K562 treated with DMSO at 1 percent for 4 hours (cell line): ENCODE data around the gene FBXO36. TPM values are rescaled to one million over a fixed set of nuclear protein-coding genes. Genes with fewer than 3 reads are reported as not detected.

Source experiments
- total RNA-seq: library from RNA; unstranded; fragments of 300-600 nt; gene quantifications from 2 replicates; pipeline ENCODE4 v1.2.3, GENCODE V29; 2022; ENCODE audit not compliant: insufficient read depth

Gene FBXO36
- total RNA-seq: not detected in 2 replicates

DNA sequence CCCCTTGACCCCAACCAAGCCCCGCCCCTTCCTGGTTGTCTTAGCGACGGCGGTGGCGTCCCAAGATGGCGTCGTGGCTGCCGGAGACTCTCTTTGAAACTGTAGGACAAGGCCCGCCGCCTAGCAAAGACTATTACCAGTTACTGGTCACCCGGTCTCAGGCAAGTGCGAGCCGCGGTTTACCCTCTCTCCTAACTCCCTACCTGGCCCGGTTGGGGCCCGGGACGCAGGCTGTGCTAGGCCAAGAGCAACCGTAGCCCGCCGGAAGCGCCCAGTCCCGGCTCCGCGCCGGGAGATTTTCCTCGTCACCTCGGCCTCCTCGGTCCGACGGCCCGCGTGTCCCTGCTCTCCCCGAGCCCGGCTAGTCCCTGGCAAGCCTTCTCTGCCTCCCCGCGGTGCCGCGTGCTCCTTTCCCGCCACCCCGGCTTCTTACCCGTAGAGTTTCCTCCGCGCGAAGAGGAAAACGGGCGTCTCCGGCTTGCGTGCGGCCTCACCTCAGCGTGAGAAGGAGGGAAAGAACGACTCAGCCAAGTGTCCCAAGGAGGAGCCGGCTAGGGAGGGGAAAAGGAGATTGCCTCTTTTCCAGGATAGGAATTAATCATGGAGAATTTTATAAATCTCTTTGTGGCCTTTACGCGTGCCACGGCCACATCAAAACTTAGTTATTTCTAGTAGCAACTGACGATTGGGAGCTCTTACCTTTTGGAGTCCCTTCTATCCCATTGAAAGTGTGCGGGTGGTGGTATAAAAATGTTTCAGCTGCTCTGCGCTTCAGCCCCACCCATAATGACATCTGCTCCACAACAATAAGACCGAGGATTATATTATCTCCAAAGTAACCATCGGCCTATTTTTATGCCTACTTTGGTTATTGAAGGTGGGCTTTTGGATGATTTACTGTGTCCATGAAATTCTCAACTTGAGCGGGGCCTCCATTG is at the start of gene FBXO36:
Gene FBXO36, plus strand, starts transcription at position 55 of the 938 bp plus-strand sequence. Its CDS starts 11 bp downstream, at position 66.

GRCh38 chr2:229921892-229922448 is 333 bp upstream of the FBXO36 start, which contains the start of gene TRIP12:
TRIP12 (minus strand) TSS chr2:229922009; CDS start chr2:229880079, 41,930 bp downstream.

Other genes with a start within 250 kb of the FBXO36 start
- gene DNER, start 207.9 kb upstream of the FBXO36 start, total RNA-seq: not detected in 2 replicates
- 38.7 and 40.8 TPM in 2 replicates for gene TRIP12, start 494 bp upstream of the FBXO36 start, total RNA-seq
- not detected in 2 replicates for gene SLC16A14, start 146.4 kb downstream of the FBXO36 start, total RNA-seq